Head of caudate nucleus (tissue), 42 donors: ENCODE results near the gene SFRP2.

Experiments used
- DNase-seq, 42 donors: peaks; one replicate each; pipeline versions ENCODE4 v3.0.0 to v3.0.0-alpha.2; 2020 to 2021; ENCODE audit warnings: mixed read lengths in 7 of 42
- intact Hi-C: fragments of 100-400 bp; cut with DNase I; formaldehyde crosslinking; loops from one replicate; pipeline ENCODE4 v1.15.0; 2022

The SFRP2 gene

DNA sequence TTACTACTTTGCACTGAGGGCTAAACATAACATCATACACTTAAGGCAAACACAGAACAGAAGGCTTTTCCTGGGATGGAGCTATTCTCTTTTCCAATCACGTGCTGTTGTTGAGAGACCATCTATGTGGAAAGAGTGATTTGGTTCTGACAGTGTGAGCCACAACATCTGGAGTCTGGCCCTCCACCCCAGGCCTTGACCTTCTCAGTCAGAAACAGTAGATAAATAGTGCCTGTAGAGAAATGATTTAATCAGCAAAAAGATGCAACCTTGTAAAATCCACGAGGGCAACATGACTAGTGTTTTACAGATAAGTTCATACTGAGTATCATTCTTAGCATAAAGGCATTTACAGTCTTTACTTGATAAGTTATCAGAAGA, 10.8 kb upstream of the SFRP2 start:
- intact Hi-C loops = no loop called here
- DNase-seq = no peak

DNA sequence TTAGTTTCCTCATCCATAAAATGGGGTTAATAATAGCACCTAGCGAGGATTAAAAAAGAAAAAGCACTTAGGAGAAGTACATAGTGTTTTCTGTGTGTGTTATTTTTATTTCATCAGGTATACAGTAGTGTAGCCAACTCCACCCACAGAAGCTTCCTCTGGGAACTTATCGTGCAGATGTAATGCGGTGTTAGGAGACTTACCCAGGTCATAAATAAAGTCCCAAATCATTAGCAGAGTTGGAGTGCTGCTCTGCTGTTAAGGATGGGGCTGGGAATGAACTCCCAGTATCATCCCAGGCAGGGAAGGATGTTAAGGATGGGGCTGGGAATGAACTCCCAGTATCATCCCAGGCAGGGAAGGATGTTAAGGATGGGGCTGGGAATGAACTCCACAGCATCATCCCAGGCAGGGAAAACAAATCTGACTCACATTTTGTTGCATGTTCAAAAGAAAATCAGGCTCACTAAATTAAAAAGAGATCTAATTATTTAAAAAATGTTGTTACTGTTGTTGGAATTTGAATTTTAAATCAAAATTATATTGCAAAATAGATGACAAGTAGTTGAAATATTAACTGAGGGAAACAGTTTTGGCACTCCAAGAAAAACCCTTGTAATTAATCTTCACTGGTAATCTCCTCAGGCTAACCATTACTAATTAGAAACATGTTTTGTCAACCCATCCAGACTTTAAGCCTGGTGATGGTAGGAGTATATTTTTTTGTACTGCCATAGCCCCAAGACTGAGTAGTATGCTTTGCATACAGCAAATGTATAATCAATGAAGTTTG, 10.2 kb upstream of the SFRP2 start:
- no peak for DNase-seq
- intact Hi-C loops = no loop called here

DNA sequence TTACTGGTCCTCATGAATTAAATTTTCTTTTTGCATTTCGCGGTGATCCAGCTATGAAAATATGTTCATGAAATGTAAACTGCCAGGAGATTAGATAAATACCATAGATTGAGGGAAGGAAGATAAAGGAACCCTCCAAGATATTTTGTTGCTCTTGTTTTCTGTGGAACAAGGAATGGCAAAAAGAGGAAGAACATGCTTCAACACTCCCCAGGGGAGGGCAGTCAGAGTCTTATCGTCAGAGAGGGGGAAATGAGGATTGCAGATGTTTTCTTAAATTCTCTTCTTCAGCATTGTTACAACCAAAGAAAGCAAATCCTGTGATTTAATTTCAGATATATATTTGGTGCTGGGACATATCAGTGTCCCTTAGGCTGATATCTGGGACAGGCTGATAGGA, 9.5 kb upstream of the SFRP2 start:
- intact Hi-C loops = no loop called here
- no peak for DNase-seq

DNA sequence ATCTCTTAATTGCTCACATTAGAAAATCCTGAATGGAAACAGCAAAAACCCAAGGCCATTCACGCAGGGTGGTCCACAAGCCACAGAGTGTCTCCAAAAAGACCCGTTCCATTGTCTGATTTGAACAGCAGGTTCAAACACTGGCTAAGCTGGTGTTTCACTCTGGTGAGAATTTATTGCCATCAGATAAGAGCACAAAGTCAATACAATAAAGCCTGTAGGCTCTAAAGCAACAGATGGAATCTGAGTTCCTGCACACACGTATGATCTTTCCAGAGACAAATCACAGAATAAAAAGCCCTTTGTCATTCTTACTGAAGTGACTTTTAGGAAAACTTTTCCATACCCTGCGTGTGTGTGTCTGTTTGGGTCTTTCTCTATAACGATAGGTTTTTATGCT, 5.1 kb upstream of the SFRP2 start:
- intact Hi-C loops = no loop called here

DNA sequence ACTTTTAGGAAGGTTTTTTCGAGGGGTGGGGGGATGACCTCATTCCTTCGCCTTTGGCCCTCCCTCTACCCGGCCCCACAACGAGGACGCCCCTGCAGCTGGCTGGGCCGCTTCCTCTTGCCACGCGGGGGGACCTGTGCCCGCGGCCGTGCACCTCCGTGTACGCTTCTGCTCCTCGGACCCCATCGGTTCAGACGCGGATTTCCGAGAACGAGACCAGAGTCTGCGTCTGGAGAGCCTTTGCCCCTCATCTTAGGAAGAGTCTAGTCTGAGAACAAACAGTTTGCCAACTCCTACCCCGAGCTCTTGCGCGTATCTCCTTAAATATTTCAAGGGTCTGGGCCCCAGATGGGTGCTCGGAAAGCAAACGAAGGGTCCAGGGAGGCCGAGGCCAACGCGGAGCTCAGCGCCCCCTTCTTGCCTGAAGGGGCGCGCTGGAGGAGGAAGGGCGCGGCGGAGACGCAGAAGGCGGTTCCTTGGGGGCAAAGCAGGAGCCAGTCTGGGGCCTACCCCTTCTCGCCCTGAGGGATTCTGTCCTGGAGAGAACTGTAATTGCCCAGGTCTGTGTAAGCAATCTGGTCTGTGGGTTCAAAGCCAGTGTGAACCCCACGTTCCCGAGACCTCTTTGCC, 3.9 kb upstream of the SFRP2 start:
- no peak for DNase-seq
- intact Hi-C loops = no loop called here

More for the DNA sequence above, 5.1 kb upstream of the SFRP2 start:
- DNase-seq = no peak

DNA sequence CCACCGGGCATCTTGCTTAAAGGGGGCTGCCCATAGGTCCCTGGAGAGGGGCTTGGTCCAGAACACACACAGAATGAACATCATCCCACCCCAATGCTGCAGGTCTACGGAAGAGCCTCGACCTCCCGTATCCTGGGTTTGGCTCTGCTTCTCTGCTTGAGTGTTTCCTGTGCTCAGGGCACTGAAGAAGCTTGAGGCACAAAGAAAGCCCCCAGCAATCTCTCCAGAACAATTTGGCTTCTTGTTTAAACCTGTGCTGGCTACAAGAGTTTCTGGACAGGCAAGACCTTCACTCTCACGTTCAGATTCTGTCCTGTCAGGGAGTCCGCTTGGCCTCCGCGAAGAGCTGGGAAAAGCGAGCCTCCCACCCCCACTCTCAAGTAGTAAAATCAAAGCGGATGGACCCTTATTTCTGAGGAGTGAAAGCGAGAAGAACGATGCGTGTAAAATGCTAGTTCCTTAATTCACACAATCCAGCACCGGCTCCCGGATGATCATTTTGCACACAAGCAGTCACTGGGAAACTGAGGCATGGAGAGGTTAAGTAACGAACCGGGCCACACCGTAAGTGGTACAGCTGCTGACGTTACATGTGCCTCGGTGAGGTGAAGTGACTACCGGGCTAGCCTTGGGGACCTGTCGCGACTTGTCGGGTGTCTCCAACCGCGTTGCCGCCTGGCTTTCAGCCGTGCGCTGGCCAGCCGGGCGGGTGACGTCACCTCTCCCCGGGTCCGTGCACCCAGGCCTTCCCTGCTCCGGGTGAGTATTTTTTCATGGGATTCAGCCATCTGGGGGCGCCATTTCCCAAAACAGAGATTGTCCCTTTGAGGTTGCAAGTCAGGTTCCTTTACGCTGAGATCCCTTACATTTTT, 3.1 kb upstream of the SFRP2 start:
- DNase-seq = peak; percentile 43 to 88 (median 73)
- intact Hi-C loops = no loop called here

DNA sequence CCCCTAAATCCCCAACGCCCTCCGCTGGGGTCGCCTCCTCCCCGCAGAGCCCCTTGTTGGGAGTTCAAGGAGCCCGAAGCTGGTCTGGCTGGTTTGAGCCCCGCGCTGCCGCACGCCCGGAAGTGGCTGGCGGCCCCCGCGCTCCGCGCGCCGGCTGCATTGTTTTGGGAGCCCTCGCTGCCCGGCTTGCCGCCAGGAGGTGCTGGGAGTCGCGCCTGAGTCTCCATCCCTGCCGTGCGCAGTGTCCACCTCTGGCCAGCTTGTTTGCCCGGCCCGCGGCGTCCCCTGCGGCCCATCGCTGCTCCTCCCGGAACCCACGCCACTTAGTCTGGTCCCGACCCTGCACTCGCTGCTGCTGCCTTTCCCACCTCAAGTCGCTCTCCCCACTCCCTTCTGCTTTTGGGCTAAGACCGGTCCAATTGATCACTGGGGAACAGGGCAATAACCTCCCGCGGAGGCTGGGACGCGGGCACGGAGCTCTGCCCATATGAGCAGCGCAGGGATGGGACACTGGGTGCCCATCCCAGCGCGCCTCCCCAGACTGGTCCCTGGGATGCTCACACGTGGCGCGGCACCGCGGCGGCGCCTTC, 2.2 kb upstream of the SFRP2 start:
- DNase-seq = peak in 23 of 42 donors; percentile 5 to 52 (median 33)
- intact Hi-C loops = no loop called here

DNA sequence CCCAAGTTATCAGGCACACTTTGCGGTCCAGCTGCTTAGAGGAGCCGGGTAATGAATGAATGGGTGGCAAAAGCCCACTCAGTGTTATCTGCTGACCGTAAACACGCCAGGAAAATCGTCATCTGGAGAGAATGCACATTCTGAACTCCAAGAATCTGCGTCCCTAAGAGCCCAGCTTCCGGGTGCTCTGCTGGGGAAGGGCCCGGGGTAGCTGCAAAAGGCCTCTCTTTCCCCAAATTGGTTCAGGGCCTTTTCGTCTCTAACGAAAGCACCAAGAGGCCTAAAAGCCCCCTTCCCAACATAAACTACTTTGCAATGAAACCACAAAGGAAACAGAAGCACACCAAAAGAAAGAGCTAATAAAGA, 1.6 kb upstream of the SFRP2 start:
- DNase-seq = no peak
- intact Hi-C loops = no loop called here

DNA sequence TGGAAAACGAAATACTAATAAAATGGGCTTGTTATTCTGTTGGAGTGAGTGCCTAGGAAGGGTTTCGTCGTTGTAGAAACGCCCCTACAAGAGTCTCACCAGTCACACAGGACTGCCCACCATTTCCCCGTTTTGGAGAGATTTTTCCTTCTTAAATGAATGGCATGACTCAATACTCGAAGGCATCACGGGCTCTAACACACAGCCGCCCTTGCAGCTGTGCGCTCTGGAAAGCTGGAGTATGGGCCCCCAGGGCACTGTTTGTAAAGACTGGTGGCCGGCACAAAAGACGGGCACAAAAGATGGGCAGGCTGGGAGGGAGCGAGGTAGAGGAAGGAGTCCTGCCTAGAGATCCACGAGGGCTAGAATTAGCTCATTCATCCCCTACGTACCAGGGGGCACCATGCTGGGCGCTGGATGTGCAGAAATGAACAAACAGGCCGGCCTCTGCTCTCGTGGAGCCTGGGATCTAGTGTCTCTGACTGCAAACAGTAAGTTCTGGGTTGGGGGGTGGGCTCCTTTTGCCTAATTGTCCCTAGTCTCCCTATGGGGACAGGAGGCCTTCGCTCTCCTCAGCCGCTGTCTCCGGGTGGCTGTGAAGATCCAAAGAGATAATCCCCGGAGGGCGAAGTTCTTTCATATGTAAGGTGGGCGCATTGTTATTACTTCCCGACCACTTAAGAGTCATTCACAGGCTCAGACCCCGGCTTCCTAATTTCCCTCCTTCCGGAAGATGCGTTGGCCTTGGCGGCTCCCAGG, 1.0 kb upstream of the SFRP2 start:
- intact Hi-C loops = no loop called here
- peak in 9 of 42 donors; percentile 11 to 34 (median 21) for DNase-seq

DNA sequence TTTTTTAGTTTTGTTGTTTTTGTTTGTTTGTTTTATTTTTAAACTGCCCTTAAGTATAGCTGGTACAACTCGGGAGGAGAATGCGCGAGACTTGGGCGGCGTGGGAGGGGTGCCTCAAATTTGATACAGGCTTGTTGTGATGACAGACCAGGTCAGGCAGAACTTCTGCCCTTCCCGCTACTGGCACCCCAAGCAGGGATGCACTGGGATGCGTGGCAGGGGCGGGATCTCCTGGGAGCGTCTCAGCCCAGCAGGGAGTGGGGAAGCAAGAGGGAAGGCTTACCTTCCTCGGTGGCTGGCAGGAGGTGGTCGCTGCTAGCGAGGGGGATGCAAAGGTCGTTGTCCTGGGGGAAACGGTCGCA, 851 bp downstream of the SFRP2 start:
- intact Hi-C loops = no loop called here
- DNase-seq = no peak

DNA sequence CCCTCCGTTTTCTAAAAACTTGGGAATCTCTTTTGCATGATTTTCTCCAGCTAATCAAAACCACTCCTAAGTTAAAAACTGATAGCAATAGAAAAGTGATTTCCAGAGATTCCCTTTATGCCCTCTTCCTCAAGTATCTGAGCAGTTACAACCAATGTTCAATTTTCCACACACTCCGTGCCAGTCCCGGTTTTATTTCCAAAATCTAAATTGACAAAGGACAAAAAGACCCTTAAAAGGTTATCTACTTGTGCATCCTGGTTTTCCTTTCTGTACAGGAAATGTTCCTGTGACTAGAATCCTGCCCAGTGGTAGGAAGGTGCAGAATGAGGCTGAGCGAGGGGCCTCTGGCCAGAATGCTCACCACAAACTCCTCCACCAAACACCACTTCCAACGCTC, 1.3 kb downstream of the SFRP2 start:
- DNase-seq = no peak
- intact Hi-C loops = no loop called here

DNA sequence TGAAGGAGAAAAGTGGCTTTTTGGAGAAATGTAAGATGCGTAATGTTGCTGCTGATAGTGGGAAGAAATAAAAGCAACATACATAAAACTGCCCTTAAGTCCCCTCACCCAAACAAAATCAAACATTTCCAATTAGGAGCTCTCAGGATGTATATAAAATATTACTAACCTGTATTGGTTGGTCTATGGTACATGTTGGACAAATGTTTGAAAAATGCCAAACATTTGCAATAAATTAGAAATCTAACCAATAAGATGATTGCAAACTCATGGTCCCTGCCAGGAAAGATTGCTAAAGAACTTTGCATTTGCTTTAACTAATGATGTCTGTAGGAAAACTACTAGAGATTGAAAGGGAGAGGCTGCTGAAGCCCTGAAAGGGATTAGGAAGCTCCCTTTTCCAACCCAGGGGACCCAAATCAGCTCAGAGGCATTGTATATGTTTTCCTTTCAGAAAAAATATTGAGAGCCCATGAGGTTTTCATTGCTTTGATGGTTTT, 1.8 kb downstream of the SFRP2 start:
- DNase-seq = no peak
- intact Hi-C loops = no loop called here

DNA sequence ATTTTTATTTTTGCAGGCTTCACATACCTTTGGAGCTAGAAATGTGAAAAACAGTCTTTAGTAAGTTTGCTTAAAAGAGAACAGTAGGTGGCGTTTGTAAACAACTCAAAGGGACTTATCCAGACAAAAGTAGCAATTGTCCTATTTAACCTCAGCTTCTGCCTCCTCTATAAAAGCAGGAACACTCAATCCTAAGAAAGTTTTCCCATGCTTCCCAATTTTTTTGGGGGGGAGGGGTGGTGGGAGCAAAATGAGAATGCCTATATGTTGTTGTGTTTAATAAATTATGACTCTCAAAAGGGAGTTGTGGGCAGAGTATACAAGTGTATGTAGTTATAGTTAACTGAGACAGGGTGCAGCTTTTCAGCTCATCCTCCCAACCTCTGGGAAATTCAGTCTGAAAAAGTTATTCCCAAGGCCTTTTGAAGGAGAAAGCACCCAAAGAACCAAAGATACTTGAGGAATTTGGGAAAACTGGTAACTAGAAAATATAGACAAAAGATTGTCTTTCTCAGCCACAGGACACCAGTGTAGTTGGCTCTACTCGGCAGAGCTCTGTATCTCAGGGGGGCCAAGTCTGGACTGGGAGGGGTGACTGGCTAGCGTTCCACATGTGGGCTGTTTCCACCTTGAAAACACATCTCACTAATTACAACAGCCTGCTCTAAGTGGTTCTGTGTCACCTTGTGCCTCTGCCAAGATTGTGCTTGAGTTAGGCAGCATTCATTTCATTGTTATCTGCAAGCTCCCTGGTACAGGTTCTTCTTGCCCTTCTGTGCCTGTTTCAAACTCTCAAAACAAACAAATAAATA, 2.8 kb downstream of the SFRP2 start:
- no peak for DNase-seq
- intact Hi-C loops = no loop called here

DNA sequence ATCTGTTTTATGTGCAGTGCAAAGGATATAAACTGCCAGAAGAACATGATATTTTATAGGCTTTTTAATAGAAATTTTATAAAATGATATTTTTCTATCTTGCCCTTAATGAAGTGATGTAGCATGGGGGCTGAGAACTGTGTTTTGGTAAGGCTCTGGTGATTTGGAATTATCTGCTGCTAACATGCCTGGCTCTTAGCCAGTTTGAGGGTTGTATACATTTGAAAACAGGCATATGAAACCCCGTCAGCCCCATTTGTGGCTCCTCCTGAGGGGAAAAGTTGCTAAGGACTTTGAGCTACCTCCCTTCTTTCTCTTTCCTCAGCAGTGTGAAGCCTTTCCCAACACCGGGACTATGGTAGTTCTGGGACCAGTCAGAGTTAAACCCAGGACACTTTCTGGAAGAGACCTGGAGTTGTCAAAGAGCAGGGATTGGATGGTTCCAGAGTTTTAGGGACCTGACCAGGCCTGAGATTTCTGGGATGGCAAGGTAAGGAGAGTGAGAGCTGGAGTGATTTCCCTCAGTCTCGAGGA, 4.7 kb downstream of the SFRP2 start:
- DNase-seq = no peak
- intact Hi-C loops = no loop called here

DNA sequence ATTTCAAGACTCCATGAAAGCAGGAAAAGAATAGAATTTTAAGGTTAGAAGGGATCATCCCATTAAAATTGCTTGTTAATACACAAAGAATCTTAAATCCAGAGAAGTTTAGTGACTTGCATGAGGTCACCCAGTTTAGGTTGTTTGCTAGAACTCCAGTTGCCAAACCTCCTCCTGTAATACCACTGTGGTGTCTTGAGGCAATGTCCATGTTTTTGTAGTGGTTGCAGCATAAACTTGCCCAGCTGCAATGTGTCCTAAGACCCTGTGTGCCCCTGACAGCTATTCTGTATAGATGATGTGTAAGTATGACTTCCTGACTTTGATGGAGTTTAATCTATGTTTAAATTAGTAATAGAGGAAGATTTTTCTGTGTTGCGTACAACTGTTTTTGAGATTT, 6.3 kb downstream of the SFRP2 start:
- no peak for DNase-seq
- intact Hi-C loops = no loop called here

DNA sequence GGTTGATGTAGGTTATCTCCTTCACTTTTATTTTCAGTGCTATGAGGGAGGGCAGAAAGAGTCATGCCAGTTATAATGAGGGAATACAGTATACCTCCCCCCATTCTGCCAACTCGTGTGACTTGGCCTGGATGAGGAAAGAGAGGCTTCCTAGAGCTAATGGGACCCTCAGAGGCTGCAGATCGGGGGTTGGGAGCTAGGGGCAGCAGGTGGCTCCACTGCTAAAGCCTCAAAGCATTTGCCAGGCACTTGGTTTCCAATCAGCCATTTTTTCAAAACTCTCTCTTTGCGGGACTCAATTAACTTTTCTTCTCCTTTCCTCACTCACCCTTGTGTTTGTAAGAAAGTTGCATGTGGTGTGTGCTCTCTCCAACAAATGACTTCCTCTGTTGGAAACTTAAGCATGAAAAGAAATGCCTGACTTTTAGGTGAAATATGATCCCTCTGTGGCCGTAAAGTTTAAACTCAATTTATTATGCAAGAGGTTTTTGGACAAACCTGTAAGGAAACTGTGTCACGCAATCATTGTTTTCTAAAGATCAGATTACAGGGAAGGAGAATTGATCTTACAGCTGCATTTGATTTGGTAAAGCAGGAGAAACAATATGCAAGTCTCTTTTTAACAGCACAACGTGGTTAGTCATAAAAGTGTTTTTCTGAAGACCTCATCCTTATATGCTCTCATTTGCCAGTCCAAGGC, 7.0 kb downstream of the SFRP2 start:
- DNase-seq = no peak
- intact Hi-C loops = no loop called here

DNA sequence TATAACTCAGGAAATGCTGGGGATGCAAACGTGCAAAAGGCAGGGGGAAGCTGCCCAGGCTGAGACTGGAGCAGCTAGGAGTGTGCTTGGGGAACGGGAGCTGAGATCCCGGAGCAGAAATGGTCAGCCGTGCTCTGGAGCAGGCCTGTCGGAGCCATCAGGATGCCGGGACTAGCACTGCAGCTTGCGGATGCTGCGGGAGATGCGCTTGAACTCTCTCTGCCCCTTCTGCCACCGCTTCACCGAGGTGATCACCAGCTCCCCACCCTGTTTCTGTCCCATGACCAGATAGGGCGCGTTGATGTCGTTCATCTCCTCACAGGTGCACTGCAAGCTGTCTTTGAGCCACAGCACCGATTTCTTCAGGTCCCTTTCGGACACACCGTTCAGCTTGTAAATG, 7.6 kb downstream of the SFRP2 start:
- no peak for DNase-seq
- intact Hi-C loops = no loop called here
